ENCODE results near the gene CCDC78.

DNA sequence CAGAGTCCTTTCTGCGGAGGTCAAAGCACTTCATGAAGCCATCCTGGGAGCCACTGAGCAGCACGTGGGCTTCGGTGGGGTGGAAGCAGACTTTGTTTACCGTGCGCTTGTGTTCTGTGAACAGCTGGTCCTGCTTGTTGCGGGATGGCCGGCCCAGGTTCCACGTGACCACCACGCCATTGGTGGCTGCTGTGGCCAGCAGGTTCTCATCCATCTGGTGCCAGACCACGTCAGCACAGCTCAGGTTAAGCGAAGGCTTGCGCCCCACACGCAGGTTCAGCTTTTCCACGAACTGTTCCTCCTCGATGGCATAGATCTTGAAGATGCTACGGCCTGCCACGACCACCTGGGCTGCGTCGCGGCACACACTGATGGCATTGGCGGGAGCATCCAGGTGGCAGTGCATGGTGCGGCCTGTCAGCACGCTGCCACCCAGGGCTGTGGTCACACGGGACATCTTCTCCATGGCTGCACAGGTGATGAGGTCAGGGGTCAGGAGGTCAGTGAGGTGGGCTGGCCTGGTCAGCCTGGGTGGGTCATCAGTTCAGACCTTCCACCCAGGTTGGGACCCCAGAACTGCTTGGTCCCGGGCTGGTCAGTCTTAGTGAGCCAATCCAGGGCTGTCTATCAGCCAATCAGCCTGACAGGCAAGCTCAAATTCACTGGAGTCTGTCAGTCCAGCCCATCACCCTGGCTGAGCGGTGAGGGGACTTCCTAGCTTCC is 36.9 kb downstream of the CCDC78 start:
- TF ChIP-seq, protein P1, sequence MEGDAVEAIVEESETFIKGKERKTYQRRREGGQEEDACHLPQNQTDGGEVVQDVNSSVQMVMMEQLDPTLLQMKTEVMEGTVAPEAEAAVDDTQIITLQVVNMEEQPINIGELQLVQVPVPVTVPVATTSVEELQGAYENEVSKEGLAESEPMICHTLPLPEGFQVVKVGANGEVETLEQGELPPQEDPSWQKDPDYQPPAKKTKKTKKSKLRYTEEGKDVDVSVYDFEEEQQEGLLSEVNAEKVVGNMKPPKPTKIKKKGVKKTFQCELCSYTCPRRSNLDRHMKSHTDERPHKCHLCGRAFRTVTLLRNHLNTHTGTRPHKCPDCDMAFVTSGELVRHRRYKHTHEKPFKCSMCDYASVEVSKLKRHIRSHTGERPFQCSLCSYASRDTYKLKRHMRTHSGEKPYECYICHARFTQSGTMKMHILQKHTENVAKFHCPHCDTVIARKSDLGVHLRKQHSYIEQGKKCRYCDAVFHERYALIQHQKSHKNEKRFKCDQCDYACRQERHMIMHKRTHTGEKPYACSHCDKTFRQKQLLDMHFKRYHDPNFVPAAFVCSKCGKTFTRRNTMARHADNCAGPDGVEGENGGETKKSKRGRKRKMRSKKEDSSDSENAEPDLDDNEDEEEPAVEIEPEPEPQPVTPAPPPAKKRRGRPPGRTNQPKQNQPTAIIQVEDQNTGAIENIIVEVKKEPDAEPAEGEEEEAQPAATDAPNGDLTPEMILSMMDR (IDR thresholded peaks at IDR 0.05; ENCODE audit: poor library complexity, severe bottlenecking), result no peak
- TF ChIP-seq EP300 (conservative IDR thresholded peaks at IDR 0.05; ENCODE audit: poor library complexity, severe bottlenecking) (no peak), REST (IDR thresholded peaks at IDR 0.05; ENCODE audit: borderline replicate concordance) (no peak)

All from neural cell (in vitro differentiated cells).